DND-41 (cell line): ENCODE measurements around the gene TEX44.

Experiments used
- EZH2 ChIP-seq: IDR thresholded peaks from 3 replicates; pipeline ENCODE4 v1.6.1; 2012; ENCODE audit warnings: borderline replicate concordance, low read depth, mild to moderate bottlenecking, moderate library complexity, low read length, inconsistent platforms; ENCODE audit not compliant: severe bottlenecking
- TF ChIP-seq, protein P1 (sequence below): IDR thresholded peaks from 2 replicates; pipeline ENCODE4 v1.5.1; 2012; ENCODE audit warnings: borderline replicate concordance, low read length, moderate library complexity, mild to moderate bottlenecking; ENCODE audit not compliant: poor library complexity, severe bottlenecking; ENCODE audit errors: extremely low read depth

DNA sequence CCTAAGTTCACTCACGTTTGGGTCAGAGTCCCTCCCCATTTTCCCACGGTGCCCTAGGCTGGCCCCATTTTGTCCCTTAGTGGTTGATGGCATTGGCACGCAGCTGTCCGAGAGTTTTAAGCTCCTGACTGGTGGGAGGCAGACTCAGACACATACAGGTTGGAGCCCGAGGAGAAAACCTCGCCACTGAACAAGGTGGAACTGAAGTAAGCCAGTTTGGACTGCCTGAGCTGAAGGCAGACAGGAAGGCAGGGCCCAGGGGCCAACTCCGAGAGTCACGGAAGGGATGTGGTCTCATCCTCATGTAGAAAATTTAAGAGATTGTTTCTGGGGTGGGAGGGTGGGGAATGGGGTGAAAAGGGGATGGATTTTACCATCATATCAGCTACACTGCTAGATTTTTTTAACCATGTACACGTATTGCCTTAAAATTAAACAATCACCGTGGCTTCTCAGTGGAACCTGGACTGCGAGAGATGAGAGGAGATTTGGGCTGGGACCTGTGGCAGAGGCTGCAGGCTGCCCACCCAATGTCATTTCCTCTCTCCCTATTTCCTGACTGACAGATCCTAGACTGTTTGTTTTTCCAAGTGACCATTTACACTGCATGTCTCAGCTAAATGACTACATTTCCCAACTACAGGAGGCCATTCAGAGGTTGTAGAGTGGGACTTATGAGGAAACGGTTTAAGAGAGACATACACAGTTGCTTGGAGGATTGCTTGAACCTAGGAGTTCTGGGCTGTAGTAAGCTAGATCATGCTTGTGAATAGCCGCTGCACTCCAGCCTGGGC, 43.0 kb upstream of the TEX44 start:
- TF ChIP-seq, protein P1, sequence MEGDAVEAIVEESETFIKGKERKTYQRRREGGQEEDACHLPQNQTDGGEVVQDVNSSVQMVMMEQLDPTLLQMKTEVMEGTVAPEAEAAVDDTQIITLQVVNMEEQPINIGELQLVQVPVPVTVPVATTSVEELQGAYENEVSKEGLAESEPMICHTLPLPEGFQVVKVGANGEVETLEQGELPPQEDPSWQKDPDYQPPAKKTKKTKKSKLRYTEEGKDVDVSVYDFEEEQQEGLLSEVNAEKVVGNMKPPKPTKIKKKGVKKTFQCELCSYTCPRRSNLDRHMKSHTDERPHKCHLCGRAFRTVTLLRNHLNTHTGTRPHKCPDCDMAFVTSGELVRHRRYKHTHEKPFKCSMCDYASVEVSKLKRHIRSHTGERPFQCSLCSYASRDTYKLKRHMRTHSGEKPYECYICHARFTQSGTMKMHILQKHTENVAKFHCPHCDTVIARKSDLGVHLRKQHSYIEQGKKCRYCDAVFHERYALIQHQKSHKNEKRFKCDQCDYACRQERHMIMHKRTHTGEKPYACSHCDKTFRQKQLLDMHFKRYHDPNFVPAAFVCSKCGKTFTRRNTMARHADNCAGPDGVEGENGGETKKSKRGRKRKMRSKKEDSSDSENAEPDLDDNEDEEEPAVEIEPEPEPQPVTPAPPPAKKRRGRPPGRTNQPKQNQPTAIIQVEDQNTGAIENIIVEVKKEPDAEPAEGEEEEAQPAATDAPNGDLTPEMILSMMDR, result no peak
- no peak for TF ChIP-seq EZH2
